Measurements from ENCODE around the gene RPTOR.
"Not testable (repeated sequence)": the region's sequence is repeated elsewhere in the genome, so short reads cannot be mapped to it uniquely, and the experiment has no call there.

The RPTOR gene

GRCh38 chr17:80790981-80791742, 246.5 kb downstream of the RPTOR start:
- no peak for DNase-seq

GRCh38 chr17:80791758-80792284, 247.2 kb downstream of the RPTOR start:
- no peak for DNase-seq

- no peak for DNase-seq
Measured at GRCh38 chr17:80792373-80792781, 247.7 kb downstream of the RPTOR start.

GRCh38 chr17:80793421-80793820, 248.8 kb downstream of the RPTOR start:
- DNase-seq, result no peak

- DNase-seq, result no peak
Measured at GRCh38 chr17:80793851-80794267, 249.2 kb downstream of the RPTOR start.

GRCh38 chr17:80794281-80795089, 249.8 kb downstream of the RPTOR start:
- no peak for DNase-seq

GRCh38 chr17:80795090-80795580, 250.5 kb downstream of the RPTOR start:
- DNase-seq, result no peak

GRCh38 chr17:80795754-80796153, 251.1 kb downstream of the RPTOR start:
- no peak for DNase-seq

- DNase-seq, result no peak
Measured at GRCh38 chr17:80796430-80796861, 251.8 kb downstream of the RPTOR start.

GRCh38 chr17:80797222-80797621, 252.6 kb downstream of the RPTOR start:
- DNase-seq, result not testable (repeated sequence)

GRCh38 chr17:80797741-80798594, 253.3 kb downstream of the RPTOR start:
- no peak for DNase-seq

GRCh38 chr17:80798595-80799537, 254.2 kb downstream of the RPTOR start:
- no peak for DNase-seq

GRCh38 chr17:80799538-80800480, 255.2 kb downstream of the RPTOR start:
- no peak for DNase-seq

GRCh38 chr17:80800481-80801391, 256.1 kb downstream of the RPTOR start:
- no peak for DNase-seq

- DNase-seq, result no peak
Measured at GRCh38 chr17:80802626-80803450, 258.2 kb downstream of the RPTOR start.

- DNase-seq, result no peak
Measured at GRCh38 chr17:80803451-80804428, 259.1 kb downstream of the RPTOR start.

GRCh38 chr17:80804466-80804865, 259.8 kb downstream of the RPTOR start:
- no peak for DNase-seq

Measured in inflammatory macrophage treated with lipopolysaccharide for 1 hour (primary cell).